GM21528 (cell line): Measurements from ENCODE around the gene CEMIP.

Experiments
- ATAC-seq: cut with Tn5 transposase; IDR thresholded peaks from one replicate; pipeline ENCODE4 v1.9.1; 2021; ENCODE audit warnings: mild to moderate bottlenecking, moderate library complexity; ENCODE audit not compliant: unreplicated experiment, low FRiP score

CEMIP gene

DNA sequence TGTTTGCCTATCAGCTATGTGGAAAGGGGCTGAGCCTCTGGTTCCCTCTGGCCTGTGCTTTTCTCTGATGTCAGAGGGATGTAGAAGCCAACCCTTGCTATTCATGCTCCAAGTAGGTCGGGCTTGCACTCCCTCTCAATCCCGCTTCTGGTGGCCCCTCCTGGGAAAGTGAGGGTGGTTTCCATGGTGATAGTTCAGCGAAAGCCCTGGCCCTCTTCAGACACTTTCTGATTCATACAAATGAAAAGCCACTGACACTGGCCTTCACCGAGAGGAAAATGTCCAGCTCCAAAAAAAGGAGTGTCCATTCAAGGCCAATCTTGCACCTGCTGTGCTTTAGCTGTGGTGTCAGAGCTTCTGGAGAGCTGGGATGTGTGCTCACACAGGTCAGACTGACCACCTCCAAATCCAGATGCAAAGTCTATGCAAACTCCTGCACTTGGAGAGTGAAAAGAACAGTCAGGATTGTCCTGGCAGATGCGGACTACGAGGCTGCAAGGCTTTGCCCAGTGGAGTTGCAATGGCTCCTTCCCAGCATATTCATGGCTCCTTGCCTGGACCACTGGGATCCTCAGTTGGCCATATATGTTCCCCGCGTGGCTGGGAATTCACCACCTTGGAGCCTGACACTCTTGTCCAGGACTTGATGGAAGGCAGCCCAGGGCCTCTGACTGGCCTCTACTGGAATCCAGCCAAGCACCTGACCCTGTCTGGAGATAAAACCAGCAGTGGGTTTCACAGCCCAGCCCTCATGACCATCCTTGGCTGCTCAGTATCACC, 96.6 kb downstream of the CEMIP start:
- no peak for ATAC-seq

DNA sequence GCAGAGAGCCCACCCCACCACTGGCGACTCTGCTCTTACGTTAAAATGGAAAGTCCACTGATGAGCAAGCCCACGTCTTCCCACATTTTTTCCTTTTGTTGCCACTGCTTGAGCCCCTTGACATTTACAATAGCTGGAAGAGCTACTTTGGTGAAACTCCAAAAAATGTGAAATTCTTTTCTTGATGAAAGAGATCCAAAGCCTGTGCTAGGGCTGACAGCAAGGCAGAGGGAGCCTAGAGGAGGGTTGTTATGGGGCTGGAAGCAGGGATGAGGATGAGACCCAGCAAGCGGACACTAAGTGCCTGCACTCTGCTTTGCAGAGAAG, 97.1 kb downstream of the CEMIP start:
- no peak for ATAC-seq

DNA sequence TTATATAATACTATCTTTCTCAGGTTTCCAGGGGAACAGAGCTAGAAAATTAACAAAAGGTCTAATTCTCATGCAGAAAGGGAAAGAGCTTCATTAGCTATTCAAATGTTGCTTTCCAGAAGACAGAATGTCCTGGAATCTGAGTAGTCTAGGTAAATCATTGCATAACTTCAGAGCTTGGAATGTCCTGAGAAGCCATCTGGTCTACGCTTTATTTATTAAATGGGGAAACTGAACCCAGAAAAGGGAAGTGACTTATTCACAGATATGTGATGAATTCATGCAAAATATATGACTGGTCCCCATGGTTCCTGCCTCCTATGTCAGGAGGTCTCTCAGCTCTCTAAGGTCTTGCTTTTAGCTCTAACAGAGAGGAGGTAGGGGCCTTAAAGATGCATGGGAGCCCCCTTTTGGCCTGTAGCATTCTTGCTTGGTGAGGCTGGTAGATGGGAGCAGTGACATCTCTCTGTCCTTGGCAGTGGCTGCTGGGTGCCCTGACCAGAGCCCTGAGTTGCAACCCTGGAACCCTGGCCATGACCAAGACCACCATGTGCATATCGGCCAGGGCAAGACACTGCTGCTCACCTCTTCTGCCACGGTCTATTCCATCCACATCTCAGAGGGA, 99.2 kb downstream of the CEMIP start:
- ATAC-seq, result no peak

DNA sequence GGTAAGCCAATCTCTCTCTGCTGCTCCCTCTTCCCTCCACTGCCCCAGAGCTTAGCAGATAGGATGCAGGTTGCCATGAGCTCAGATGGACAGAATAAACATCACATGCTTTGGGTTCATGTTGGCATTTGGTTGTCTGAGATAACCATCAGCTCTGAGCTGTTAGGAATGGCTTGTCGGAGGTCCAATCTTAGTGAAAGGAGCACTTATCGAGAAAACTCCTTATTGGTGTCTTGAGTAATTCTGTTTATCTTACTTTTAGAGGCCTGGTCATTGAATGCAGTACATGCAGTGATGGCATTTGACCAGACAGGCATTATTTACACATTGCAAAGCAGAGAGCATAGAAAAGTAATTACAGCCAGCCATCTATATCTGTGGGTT, 99.7 kb downstream of the CEMIP start:
- ATAC-seq, result no peak

DNA sequence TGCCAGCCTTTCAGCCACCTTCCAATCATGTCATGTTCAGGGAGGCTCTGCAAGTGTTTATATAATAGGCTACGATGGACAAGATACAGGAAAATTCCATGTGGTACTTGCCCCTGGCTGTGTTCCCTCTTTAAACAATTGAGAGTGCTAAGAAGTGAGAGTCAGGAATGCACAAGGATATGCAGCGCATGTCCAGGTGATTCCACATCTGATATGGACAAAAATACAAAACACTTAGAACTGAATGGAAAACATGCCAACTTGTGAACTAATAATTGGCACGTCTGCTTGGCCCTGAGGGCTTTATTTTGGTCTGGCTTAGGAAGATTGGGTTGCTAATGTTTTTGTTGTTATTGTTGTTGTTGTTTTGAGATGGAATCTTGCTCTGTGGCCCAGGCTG, 100.9 kb downstream of the CEMIP start:
- no peak for ATAC-seq

DNA sequence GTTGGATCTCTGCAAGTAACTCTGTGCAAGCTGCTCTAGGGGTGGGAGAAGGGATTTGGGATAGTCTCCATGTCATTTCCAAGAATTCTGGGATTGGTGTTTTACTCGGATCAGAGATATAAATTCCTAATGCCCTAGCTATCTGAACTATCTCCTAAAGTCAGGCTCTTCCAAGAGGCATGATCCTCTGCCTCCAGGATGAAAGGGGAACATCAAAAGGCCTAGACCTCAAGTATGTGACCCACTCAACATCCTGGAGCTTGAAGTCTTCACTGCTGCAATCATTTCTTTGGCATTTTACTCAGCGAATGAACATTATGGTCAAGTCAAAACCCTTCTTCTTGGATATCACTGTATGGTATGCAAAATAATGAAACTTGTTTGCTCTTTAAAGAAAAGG, 104.5 kb downstream of the CEMIP start:
- ATAC-seq, result no peak

DNA sequence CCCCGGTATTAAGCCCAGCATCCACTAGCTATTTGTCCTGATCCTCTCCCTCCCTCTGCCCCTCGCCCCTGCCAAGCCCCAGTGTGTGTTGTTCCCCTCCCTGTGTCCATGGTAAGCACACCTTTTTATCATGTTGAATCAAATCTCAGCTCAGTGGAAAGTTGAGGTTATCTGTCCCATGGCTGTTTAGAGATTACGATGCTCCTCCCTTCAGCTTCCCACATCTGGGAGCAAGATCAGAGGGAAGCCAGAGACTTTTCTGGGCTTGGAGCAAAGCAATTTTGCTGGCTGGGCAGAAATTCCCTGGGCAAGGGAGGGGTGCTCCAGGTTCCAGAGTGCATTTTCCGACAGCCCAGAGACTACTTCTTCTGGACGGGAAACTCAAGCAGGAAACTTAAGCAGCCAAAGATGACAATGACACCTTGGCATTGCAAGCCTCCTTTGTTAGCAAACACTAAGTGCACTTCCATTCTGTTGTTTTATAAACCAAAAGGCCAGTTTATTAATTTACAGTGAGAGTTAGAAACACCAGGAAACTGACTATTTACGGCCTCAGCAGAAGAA, 105.9 kb downstream of the CEMIP start:
- ATAC-seq, result no peak

DNA sequence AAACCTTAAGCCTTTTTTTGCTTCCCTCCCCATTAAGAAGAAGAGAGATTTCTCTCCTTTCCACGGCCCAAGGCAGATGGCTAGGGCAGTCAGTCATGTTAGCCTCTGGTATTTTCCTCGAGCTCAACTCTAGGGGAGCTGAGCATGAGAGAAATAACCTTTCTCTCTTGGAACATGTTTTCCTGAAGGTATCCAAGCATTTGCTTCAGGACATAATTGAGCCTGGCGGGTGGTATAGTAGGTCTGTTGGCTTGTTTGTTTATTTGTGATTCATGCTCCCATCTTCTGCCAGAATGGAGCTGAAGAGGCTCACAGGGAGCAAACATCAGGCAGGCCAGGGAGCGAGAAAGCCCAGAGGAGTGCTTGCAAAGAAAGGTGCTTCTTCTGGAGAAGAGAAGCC, 108.0 kb downstream of the CEMIP start:
- no peak for ATAC-seq

DNA sequence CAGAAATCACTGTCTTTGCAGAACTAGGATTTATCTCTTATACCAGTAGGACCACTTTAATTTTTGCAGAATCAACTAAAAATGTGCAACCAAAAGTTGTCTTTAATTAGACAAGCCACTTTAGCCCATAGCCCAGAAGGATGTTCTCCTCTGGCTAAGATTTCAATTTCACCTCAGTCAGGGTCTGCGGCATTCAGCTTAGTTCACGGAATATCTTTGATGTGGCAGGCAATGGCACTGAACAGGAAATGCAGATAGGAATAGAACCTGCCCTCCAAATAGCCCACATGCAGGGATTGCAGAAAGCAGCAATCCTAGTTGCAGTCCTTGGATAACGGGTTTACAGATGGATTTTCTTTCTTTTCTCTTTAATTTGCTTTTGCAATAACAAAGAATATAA, 109.7 kb downstream of the CEMIP start:
- ATAC-seq, result no peak

DNA sequence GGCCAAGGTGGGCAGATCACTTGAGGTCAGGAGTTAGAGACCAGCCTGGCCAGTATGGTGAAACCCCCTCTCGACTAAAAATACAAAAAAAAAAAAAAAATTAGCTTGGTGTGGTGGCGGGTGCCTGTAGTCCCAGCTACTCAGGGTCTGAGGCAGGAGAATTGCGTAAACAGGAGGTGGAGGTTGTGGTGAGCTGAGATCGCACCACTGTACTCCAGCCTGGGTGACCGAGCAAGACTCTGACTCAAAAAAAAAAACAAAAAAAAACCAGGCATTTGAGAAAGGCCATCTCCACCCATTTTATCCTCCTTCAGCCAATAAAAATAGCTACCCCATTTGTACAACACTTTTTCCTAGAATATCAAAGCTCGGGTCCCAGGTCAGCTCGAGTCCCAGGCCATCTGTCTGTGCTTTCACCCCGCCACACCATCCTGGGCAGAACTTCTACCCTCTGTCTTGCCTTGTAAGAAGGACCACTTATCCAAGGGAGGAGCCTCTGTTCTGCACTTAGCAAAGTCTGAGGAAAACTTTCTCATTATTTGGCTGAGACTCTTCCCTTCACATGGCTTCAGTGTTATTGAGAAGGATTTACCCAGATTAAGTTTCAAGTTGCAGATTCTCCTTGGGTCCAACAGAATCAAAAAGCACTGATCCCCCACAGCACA, 111.3 kb downstream of the CEMIP start:
- ATAC-seq, result no peak

DNA sequence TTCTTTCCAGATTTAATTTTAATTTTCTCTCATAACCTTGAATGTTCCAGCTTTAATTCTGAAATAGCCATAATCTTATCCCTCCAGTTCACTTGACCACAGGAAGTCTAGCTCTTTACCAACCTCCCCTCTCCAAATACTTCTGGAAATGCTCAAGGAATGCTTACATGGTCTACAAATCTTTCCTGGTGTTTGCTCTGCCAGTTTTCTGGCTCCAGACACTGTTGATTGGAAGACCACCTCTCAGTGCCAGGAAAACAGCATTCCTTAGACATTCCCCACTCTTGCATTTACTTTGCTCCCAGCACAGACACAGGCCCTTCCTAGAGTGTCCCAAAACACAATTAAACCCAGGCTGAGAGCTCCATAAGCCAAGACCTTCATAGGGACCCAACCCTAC, 111.8 kb downstream of the CEMIP start:
- no peak for ATAC-seq

DNA sequence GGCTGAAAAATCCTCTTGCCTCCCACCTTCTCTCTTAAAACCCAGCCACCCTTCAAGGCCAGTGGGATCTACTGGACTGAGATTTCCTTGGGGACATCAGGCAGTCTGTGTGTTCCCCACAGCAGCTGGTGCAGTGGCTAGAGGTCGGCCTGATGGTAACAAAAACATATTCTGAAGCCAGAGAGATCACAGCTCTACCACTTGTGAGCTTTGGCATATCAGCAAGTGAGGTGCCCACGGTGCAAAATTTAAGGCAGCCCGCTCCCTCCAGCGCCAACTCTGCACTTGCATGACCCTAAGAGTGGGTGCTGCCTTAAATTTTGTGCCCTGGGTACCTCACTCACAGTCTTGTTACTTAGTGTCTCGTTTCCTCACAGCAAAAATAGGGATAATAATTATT, 113.2 kb downstream of the CEMIP start:
- ATAC-seq, result no peak

DNA sequence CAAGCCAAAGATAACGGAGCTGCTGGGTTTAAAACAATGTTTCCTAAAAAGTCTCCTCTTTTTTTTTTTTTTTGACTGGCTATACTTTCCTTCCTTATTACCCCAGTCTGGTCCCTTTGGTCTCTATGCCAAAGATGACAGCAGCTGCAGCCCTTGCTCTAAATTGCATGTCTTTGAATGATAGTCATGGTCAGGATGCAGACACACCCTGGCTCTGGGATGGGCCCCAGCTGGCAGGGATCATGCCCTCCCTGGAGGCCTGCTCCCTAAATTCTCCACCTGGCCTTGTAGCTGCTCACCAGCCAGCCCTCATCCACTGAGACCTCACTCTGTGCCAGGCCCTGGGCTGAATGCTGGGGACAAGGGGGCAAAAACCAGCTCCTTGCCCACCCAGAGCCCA, 114.6 kb downstream of the CEMIP start:
- ATAC-seq, result no peak

DNA sequence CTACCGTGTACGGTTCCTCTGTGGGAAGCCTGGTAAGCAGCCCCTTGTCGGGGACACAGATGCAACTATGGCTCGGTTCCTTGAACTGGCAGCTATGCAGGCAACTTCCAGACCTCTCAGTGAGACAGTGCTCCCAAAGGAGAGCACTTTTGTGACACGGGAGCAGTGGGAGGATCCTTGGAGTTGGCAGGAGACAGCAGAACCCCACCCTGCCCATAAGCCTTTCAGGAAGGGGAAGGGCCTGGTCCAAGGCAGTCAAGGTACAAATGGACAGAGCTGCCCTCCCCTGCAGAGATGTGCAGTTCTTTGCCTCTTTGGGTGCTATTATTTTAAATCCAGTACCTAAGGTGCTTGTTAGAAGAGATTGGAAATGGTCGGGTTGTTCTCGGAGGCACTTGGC, 115.9 kb downstream of the CEMIP start:
- no peak for ATAC-seq

DNA sequence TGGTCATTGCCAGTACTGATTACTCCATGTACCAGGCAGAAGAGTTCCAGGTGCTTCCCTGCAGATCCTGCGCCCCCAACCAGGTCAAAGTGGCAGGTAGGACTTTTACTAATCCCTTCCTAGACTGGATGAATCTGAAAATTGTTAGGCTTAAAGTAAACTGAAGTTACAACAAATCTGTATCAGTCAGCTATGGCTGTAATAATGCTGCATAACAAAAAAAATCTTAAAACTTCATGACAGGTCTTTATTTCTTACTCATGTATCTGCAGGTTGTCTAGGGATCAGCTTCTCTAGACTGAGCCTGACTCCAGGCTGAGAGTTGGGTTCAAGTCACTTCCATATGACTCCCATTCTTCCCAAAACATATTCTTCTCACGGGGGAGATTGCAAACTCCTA, 116.8 kb downstream of the CEMIP start:
- no peak for ATAC-seq

DNA sequence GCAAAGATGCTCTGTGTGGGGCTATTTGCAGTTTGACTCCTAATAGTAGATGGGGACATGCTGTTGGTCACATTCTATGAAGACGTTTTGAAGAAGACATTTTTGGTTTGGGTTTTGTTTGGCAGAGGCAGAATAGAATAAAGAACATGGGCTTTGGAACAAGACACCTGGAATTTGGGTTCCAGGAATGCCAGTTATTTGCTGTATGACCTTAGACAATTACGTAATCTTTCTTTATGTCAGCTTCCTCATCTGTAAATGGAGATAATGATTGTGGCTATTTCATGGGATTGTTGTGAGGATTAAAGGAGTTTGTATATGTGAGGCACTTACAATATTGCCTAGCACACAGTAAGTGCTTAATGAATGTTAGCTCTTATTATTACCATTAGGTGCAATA, 118.9 kb downstream of the CEMIP start:
- no peak for ATAC-seq

DNA sequence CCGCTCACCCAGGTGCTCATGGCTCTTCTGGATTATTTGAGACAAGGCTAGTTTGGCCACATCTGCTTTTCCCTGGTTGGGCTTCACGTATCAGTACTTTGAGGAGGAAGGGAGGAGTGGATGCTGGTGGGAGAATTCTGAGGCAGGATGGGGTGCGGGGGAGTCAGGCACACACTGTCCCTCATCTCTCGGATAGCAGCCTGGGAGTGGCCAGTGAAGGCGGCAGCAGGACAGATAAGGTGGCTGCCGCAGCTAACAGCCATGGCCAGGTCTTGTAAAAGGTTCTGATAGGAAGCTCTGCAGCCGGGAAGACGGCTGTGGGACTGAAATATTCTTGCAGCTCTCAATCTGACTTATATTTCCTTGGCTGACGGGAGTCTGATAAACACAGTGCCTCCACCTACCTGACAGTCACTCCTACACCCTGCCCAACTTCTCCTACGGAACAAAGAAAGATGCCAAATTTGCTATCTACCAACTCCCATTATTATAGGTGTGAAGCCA, 123.2 kb downstream of the CEMIP start:
- ATAC-seq, result no peak

DNA sequence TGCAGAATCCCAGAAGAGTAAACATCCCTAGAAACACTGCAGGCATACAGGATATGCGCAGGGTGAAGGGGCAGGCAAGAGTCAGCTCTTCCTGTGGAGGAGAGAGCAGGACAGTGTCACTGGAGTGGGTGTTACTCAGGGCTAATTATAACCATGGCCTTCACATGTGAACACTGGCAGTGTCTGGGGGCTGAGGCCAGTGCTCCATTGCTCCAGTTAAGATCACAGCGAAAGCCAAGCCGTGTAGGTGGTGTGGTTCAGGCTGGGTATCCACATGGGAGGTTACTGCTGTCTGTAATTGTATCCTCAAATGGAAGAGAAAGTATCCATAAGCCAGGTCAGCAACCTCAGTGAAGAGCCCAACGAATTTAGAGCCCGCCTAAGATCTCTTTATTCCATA, 125.8 kb downstream of the CEMIP start:
- no peak for ATAC-seq

DNA sequence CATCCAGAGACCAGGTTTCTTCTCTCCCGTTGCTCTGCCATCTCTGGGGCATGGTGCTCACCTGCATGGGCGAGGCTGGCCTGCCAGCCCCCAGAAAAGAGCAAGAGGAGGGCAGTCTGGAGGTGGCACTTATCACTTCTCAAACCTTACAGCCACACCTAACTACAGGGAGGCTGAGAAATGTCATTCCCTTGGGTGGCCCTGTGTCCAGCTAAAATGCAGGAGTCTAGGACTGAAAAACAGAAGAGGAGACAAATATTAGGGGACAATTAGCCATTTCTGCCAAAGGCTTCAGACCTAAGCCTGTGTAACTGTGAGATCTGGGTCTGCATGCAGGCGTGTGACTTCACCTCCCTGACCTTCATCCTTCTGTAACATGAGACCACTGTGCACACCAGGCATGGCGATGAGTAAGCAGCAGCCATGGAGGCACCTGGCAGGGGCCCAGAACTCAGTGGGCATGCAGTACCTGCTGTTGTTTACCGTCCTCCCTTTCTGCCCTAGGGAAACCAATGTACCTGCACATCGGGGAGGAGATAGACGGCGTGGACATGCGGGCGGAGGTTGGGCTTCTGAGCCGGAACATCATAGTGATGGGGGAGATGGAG, 127.1 kb downstream of the CEMIP start:
- no peak for ATAC-seq

DNA sequence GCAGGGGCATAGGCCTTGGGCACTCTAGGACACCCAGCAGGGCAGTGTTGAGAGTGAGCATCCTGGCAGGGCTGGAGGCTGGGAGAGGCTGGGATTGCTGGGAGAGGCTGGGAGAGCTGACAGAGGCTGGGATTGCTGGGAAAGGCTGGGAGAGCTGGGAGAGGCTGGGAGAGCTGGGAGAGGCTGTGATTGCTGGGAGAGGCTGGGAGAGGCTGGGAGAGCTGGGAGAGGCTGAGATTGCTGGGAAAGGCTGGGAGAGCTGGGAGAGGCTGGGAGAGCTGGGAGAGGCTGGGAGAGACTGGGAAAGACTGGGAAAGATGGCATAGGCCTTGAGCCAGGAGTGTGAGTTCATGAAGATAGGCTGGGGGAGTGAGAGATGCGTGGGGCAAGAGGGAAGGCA, 132.7 kb downstream of the CEMIP start:
- no peak for ATAC-seq

DNA sequence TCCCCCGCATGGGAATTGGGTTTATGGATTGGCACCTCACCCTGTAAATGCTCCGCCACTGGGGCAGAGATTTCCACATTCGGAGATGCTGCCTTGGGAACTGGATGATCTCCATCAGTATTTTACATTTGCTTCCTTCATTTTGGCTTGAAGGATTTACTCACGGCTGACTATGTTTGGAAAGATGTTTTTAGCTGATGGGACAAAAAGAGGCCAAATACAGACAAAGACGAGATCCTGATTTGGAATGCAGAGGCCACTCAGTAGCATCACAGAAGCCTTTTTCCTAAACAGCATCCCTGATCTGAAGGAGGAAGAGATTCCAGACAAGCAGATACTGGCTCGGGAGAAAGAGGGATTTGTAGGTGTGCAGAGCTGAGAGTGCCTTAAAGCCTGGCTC, 133.5 kb downstream of the CEMIP start:
- no peak for ATAC-seq
